HG02840 (cell line): ENCODE results near the gene RND2.
"Not testable (repeated sequence)": the region's sequence is repeated elsewhere in the genome, so short reads cannot be mapped to it uniquely, and the experiment has no call there.

ENCODE experiments used
- ATAC-seq: cut with Tn5 transposase; IDR thresholded peaks from one replicate; pipeline ENCODE4 v1.9.1; 2021; ENCODE audit warnings: mild to moderate bottlenecking, moderate library complexity, moderate number of reproducible peaks; ENCODE audit not compliant: unreplicated experiment, low FRiP score

RND2 gene, protein sequence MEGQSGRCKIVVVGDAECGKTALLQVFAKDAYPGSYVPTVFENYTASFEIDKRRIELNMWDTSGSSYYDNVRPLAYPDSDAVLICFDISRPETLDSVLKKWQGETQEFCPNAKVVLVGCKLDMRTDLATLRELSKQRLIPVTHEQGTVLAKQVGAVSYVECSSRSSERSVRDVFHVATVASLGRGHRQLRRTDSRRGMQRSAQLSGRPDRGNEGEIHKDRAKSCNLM

GRCh38 chr17:43024407-43025289, at the start of gene RND2:
Gene RND2 (plus strand): TSS chr17:43025231. CDS start chr17:43025348, 117 bp downstream.
- no peak for ATAC-seq

DNA sequence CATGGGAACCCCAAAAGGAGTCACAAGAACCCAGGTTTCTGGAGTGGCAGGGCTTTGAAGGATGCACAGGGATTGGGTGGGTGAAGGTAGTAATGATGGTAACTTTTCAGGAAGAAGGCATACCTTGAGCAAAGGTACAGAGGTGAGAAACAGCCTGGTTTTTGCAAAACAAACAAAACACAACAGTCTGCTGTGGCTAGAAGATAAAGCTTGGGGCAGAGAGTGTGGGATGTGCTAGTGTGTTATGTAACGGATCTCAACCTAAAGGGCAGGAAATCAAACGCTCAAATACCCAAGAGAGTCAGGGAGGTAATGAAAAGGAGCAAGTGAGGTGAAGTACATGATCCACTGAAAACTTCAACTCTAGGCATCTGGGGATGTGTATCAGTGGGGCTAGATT, 49.8 kb upstream of the RND2 start:
- ATAC-seq = no peak

GRCh38 chr17:42975701-42976100, 49.3 kb upstream of the RND2 start:
- not testable (repeated sequence) for ATAC-seq

DNA sequence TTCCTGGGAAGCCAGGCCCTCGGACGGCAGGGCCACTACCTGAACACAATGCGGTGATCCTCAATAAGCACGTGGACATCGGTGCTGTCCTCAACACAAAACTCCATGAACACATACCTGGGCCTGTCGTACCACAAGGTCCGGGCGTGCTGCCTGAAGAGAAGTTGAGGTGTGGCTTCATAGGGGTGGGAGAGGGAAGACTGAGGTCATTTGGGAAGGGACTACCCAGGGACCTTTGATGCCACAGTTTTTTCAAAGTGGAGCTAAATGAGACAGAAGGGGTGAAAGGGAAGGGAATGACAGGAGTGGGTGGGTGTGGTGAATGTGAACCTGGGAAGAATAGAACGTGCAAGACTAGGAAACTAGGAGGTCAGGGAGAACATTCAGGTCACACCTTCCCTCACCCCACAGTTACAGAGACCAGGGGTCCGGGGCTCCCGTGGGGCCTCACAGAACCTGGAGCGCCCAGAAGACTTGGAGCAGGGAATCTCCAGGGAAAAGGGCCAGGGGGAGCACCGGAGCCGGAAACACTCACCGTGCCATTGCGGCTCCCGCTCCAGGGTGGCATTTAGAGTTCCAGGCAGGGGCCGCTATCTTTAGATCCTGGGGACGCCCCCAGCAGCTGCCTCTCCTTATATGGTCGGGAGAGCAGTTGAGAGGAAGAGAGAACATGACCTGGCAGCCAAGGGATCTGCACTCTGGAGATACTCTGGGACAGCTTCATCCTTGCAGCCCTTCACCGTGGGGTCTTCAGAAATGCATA, 45.3 kb upstream of the RND2 start, which contains the start of gene PTGES3L:
PTGES3L (minus strand) TSS at position 570 of the 763 bp plus-strand sequence; CDS start at position 543, 27 bp downstream.
- no peak for ATAC-seq

DNA sequence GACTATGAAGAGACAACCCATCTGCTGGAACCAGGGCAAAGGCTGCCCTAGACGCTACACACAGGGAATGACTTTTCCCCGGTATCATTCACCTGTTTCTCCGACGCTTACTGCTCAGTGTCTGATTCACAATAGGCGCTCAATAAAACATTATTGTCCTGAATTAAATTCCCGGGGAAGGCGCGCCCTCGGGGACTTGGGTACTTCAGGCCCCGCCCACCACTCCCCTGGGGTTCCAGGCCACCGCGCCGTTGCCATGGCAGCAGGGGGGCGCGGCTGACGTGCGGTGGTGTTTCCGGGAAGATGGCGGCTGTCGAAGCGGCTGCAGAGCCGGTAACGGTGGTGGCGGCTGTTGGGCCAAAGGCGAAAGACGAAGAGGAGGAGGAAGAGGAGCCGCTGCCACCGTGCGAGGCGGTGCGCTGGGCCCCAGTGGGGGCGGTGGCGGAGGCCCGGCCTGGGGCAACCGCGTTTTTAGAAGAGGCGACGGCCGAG, 44.7 kb upstream of the RND2 start, which contains the start of gene RUNDC1:
RUNDC1 (plus strand) TSS at position 292 of the 492 bp plus-strand sequence; CDS start at position 304, 12 bp downstream.
- peak; percentile 58 for ATAC-seq

DNA sequence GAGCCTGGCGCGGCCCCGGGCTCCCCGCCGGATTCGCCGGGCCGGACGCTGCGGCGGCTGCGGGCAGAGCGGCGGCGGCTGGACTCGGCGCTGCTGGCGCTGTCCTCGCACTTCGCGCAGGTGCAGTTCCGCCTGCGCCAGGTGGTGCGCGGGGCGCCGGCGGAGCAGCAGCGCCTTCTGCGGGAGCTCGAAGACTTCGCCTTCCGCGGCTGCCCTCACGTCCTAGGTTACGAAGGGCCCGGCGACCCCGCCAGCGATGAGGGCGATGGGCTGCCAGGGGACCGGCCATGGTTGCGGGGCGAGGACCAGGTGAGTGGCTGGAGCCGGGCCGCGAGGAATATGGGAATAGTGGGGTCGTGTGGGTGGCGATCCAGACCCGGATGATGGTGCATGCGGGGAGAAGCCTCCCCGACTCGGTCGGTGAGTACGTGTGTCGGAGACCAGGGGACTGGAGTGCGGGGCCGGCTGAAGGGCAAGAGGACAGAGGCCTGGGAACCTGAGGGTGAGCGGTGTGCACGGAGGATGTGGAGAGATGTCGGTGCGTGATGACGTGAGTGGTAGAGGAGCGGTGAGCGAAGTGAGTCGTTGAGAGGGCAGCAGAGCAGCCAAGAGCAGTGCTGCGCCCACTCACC, 44.1 kb upstream of the RND2 start:
- ATAC-seq = peak; percentile 33

- no peak for ATAC-seq
Measured at GRCh38 chr17:42982266-42982665, 42.8 kb upstream of the RND2 start.

DNA sequence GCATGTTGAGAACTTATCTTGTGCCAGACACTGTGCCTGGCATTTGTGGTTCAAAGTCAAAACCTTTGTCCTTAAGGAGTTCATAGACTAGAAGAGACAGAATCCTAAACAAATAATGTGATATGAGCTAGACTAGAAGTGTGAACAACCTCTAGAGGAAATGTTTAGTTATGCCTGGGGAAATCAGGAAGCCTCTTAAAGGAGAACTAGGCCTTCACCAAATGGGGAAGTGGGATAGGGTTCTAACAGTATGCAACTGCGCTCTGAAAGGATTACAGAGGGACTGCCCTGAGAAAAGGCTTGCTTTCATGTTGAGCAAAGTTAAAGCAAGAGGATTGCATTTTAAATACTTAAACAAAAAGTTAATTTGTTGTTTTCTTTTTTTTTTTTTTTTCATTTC, 39.8 kb upstream of the RND2 start:
- no peak for ATAC-seq

- no peak for ATAC-seq
Measured at GRCh38 chr17:42989141-42989540, 35.9 kb upstream of the RND2 start.

GRCh38 chr17:42989726-42990652, 35.0 kb upstream of the RND2 start:
- no peak for ATAC-seq

GRCh38 chr17:42991471-42991870, 33.6 kb upstream of the RND2 start:
- no peak for ATAC-seq

DNA sequence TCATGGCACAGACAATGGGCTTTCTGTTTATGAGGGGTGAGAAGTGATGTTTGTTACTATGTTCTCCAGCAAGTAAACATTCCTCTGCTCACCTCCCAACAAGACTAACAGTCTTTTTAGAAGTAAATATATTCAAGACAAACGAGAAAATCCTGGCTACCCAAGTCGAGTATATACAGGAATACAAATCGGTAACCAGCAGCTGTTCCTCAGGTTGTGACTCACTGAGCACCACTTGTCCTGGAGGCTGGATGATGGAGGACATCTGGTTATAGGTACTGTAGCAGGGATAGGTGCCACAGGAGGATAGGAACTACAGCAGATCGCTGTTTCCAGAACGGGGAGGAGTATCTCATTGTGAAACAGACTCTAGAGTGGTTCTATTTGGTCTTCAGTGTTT, 32.2 kb upstream of the RND2 start:
- ATAC-seq = no peak

- ATAC-seq = not testable (repeated sequence)
Measured at GRCh38 chr17:42993913-42994312, 31.1 kb upstream of the RND2 start.

DNA sequence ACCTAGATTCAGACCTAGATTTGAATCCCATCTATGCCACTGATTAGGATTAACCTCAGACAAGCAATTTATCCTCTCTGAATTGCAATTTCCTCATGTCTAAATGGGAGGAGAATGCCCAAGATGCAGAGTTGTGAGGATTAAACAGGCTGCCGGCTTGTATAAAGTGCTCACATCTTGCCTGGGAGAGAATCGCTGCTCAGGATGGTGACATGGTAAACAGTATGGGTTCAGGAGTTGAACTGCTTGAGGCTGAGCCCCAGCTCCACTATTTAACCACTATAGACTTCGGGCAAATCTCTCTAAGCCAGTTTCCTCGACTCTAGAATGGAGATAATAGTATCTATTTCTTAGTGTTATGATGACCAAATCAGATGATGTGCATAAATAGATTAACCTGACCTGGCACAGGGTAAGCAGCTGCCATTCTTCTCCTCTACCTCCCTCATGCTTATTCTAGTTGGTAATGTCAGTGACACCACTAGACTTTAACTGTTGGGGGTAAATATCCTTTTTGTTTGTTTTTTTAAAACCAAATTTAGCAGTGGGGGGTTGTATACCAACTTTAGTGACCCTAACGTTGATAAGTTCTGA, 27.5 kb upstream of the RND2 start:
- ATAC-seq = no peak

DNA sequence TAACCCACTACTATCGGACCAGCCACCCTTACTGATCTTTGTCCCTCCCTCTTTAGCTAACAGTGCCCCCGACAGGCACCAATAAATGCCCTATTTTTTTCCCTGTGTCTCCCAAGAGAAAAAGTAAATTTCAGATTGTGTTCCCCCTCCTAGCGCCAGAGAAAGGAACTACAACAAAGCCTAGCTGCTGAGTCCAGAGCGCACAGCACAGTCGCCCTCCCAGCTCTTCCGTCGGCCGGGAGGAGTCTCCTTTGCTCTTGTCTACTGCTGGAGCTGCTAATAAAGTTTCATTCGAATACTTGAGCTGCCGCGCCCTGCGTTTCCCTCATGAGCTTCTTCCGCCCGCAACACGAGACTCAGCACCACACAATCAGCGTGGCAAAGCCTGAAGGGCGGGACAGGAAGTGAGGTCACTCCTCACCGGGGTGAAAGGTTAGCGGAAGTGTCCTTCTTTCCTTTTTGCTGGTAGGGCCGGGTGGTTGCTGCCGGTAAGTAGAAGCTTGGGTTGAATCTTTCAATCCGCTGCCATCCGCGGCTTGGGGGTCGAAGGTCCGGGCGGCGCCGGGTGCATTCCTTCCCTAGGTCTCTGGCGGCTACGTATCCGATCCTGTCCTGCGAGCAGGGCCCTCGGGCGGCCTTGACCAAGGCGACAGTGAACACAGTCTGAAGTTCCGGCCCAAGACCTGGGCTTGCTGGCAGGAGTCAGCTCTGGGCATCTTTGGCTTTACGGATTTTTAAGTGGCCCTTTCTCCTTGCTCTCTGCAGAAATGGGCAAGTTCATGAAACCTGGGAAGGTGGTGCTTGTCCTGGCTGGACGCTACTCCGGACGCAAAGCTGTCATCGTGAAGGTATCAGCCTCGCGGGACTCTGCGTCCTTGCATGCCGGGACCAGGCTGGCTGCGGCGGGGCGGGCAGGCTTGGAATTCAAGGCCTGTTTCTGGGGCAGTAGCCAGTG, 26.8 kb upstream of the RND2 start, which contains the start of gene RPL27:
RPL27 (plus strand) TSS at position 436 of the 955 bp plus-strand sequence; CDS start at position 768, 332 bp downstream.
- ATAC-seq = peak; percentile 88

DNA sequence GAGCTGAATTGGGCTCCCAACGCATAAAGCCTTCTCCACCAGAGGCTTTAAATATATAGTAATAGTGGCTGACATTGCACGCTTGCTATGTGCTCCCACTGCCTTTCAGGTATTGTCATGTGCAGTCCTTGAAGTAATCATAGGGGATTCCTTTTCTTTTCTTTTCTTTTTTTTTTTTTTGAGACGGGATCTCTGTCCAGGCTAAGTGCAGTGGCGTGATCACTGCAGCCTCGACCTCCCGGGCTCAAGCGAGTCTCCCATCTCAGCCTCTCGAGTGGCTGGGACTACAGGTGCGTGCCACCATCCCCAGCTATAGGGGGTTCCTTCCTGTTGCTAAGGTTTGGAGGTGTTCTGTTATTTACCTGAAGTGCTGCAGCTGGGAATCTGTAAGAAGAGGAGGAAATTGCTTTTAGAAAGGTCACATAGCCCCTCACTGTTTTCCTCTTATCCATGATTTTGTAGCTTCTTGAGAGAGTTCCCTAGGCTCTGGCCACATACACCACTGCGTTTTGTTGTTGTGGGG, 26.0 kb upstream of the RND2 start:
- no peak for ATAC-seq

GRCh38 chr17:43000894-43001293, 24.1 kb upstream of the RND2 start:
- ATAC-seq = not testable (repeated sequence)
